Stimulated activated CD4-positive, alpha-beta T cell treated with anti-CD3 and anti-CD28 coated beads, TNF-alpha, amount 100 ng/mL, for 1 hour (primary cell): Measurements from ENCODE around the gene JKAMP.

Experiments used
- DNase-seq, 3 donors: peaks; one replicate each; pipeline ENCODE4 v3.0.0-alpha.2; 2020; ENCODE audit warnings: low read depth in 3 of 3, low spot score in 1 of 3

JKAMP gene

DNA sequence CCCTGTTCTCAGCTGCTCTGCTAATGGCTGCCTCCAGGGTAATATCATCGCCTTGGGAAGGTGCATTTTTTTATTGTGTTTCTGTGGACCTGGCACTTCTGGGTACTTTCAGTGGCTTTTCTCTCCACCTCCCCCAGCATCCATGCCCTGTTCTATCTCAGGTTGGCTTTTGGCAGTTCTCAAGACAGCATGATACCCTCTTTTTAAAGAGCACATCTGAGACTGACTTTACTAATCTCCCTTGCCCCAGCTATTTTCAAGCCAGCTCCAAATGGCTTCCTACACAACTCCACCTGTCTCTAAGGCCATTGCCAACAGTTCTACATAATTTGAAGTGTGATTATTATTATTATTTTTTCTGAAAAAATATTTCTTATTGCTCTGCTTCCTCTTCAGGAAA, 53.2 kb downstream of the JKAMP start:
- no peak for DNase-seq

GRCh38 chr14:59538936-59539335, 54.6 kb downstream of the JKAMP start:
- DNase-seq = no peak

DNA sequence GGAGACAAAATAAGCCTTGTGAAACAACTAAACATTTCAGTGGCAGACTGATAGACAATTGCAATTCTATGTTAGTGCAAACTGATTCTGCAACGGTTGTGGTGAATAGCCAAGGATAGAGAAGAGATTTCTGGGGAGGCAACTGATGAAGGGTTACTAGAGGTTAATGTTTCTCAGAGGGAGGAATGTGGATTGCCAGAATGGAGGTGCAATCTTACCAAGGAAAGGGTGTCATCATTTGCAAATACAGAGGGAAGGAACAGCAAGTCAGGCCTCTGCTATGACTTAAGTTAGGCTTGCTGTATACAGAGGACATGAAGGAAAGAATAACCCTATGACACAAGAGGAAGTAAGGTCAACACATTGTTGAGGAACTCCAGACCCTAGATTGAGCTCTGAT, 56.5 kb downstream of the JKAMP start:
- no peak for DNase-seq

DNA sequence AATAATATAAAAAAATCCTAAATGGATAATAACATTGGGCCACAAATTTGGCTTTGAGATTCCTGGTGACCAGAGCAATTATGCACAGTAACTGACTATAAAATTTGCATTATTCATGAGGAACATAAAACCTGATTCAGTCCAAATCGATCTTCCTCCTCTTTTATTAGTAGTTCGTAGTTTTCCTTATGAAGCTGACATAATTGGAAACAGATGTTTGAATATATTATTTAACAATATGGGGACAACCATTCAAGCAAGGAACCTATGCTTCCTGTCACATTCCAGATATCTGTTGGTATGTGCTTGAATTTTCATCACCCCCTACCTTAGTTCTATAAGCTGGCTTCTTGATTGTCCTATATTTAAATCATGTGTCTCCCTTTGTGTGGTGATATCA, 57.4 kb downstream of the JKAMP start:
- DNase-seq = no peak

GRCh38 chr14:59543873-59544272, 59.6 kb downstream of the JKAMP start:
- no peak for DNase-seq

- no peak for DNase-seq
Measured at GRCh38 chr14:59547310-59547709, 63.0 kb downstream of the JKAMP start.
